OCI-LY3 (cell line): ENCODE data around the gene EIF2B2.

Source experiments
- CTCF ChIP-seq: fragments of 200-600, 300-600 bp; sonication (generic); IDR thresholded peaks from 2 replicates; pipeline ENCODE4 v1.5.1; 2014; ENCODE audit warnings: antibody characterized with exemption, low read length, low read depth
- EZH2phosphoT487 ChIP-seq: fragments of 200-600 bp; shearing (Covaris generic); IDR thresholded peaks from 2 replicates; pipeline ENCODE4 v1.6.1; 2018; ENCODE audit warnings: antibody characterized with exemption, mixed run types, low read depth

GRCh38 chr14:74977901-74978385 is 24.8 kb upstream of the EIF2B2 start:
- no peak for TF ChIP-seq CTCF
- TF ChIP-seq EZH2phosphoT487 = no peak
